Astrocyte of the hippocampus (primary cell): ENCODE data around the gene PLXDC2.
A peak's percentile ranks its signal among the peaks of the same experiment; 100 is the strongest.

Source experiments
- DNase-seq: peaks from one replicate; pipeline ENCODE4 v3.0.0; 2011; ENCODE audit warnings: low read depth, low spot score

PLXDC2 gene

DNA sequence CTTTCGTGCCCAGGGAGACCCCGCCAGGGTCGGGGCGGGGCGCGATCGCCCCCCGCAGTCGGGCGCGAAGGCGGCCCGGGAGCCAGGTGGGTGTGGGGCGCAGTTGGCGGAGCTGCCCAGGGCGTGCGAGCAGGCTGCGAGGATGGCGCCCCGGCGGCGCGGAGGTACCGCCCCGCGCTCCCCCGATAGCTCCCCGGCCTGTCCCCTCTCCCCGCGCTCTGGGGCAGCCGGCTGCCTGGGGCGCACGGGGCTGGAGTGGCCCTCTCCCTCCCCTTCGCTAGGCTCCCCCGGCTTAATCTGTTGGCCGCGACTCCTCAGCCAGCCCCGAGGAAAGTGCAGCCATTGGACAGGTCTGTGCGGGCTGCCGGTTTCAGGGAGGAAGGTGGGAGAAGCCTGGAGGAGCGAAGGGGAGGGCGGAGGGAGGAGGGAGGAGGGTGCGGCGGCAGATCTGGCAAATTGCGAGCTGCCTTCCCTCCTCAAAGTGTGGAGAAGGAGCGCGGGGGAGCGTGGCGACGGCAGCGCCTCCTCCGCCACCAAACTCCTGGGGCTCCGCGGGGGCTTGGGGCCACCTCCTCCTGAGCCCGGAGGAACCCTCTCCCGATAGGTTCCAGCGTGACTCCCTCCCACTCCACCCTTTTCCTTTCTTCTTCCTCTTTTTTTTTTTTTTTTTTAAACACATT is 361 bp upstream of the PLXDC2 start:
- peak; percentile 89 for DNase-seq

DNA sequence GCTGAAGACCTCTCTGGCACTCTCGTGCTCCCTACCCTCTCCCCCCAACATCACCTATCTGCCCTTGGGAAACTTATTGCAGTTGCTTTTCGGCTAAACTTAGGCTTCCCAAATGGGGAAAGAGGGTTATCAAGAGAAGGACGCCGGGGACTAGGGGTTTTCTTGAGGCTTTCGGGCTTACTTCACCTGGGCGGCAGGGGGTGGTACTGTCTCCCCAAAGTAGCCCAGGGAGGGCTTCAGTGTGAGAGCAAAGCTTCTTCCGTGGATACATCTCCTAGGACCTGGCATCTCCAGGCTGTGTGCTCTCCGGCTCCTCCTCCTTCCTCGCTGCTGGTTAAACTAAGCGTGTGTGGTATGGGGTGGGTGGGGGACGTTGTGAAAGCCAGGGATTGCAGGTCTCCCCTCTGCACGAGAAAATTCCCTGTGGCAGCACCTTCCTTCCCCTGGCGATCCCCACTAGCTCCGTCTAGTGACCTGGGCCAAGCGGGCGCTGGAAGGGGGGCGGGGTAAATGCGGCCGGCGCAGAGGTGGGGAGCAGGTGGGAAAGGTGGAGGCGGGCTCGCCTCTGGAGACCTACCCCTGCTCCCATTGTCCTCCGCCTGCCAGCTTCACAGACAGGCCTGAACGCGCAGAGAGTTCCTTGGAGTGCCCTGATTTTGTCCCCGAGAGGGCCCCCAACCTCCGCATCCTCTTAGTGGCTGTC is 1.1 kb downstream of the PLXDC2 start:
- peak; percentile 45 for DNase-seq

DNA sequence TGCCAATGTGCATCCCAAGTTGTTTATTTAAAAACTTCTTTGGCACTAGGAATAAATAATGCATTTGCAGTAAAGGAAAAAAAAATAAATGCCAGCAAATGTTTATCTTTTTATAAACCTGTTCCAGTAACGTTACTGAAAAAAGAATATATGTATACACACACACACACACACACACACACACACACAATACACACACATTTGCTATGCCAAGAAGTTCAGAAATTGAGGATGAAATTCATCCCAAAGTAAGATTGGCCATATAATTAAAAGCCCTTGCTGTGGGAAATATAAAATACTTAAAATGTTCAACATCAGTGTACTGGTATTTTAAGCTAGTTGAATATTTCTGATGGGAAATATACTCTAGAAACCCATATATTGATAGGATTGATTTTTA is 2.6 kb downstream of the PLXDC2 start:
- DNase-seq = no peak

DNA sequence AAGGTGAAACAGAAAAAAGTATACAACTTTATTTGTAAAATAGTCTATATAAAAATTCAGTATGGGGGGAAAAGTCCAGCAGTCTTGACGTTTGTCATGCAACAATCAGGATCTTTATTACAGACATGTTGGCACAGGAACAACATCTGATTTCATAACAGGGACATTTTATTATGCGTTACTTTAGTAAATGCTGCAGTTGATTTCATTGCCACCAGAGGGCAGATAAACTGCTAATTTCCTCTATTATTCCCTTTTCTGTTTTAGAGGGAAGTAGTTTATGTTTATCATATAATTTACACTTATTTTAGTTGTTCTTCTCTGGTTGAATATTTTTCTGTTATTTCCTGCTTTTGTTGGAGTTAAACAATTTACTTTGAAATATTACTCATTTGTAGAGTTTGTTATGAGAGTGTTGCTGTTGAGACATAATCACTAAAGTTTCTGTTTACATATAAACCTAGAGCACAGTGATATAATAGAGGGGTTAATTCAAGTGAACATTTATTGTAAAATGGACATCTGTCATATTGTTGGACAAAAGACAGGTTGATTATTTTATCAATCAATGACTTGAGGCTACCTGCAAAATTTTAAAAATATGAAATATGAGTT is 3.3 kb downstream of the PLXDC2 start:
- DNase-seq = peak; percentile 66

- no peak for DNase-seq
Observed at GRCh38 chr10:19824381-19825342, 8.4 kb downstream of the PLXDC2 start.

GRCh38 chr10:19825700-19826099 is 9.5 kb downstream of the PLXDC2 start:
- DNase-seq = no peak

DNA sequence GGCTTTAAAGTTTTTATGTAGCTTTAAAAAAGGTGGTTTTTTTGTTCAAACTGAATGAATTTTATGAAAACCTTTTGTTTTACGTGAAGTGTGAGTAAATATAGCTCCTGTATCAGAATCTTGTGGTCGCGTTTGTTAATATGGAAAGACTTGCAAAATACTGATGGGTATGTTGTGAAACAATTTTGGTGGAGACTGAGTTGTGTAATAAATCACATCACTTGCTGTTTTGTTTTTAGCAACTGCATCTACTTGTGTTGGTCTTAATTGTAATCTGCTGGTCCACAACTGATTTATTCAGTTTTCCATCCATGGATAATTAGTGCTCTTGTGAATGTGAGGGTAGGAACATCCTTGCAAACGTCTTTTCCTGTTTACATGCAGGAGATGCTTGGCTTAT is 10.5 kb downstream of the PLXDC2 start:
- DNase-seq = no peak

DNA sequence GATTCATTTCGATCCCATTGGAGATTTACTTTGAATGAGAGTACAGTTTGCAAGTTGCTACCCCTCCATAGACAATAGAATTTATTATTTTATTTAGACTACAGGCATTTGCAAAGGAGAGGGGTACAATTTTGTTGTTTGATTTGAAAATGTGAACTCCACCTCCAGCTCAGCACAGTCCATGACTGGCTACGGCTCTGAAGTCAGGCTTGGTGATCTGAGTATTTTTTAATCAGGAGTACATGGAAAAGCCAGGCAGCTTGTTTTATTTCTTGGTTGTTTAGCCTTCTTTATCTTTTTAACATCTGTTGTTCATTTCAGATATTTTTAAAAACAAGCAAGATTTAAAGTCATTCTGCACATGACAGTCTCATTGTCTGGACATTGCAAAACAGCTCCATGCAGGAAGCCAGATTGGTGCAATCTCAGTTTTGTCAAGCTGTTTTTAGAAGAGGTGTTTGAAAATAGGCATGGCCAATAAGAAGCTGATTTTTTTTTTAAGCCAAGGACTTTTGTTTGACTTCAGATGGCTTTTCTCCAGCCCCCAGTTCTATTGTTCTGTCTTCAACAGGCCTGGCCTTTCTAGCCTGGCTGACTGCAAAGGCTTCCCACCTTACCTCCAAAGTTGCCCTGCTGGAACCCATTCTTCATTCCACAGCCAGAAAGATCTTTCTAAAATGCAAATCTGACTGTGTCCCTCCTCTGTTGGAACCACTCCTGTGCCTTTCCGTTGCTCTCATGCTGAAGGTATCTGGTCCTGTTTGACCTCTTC is 12.2 kb downstream of the PLXDC2 start:
- no peak for DNase-seq

- no peak for DNase-seq
Observed at GRCh38 chr10:19832699-19833098, 16.5 kb downstream of the PLXDC2 start.

DNA sequence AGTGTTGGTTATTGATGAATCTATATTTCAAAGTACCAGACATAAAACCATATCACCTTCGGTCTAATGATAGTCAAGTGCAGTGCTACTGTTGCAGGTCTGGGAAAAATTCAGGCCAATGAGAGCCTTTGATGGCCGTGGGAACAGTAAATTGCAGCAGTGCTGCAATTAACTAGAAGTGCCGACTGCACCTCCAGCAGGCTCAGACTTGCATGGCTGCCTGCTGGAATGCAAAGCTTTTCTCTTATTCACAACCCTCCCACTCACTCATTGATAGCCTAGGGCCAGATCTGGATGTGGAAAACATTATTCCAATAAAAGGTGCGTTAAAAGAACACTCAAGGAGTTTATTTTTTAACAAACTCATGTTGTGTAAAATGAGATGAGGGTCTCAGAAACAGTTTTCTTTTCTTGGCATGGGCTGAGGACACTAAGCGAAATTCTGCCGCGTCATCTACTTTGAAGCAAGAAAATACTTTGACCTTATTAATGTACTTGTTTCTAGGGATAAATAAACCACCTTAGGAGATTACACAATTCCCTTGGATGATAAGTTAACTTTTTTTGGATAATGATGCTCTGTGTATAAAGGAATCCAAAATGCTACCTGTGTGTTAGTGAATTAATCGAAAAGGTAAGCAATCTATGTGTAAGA is 17.1 kb downstream of the PLXDC2 start:
- no peak for DNase-seq

GRCh38 chr10:19835952-19836351 is 19.7 kb downstream of the PLXDC2 start:
- no peak for DNase-seq

DNA sequence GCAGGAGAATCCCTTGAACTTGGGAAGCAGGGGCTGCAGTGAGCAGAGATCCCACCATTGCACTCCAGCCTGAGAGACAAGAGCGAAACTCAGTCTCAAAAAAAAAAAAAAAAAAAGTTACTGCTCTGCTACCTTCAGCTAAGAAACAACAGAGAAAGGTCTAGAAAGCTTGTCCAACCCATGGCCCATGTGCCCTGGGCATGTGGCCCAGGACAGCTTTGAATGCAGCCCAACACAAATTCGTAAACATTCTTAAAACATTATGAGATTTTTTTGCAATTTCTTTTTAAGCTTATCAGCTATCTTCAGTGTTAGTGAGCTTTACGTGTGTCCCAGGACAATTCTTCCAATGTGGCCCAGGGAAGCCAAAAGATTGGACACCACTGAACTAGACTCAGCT is 22.9 kb downstream of the PLXDC2 start:
- DNase-seq = no peak

DNA sequence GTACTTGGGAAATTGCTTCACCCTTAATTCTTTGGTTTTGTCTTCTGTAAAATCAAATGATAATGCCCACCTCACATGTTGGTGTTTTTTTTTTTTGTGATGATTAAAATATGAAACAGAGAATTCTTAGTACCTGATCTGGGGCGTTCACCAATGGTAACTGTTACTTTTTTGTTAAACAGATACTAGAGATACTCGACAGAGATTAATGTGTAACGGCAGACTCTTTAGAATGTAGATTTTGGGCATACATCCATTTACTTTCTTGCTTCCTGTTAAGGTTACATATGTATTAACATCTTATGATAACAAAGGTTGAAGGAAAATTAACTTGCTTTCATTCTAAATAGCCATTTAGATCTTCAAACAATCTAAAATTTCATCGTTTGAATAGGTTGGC is 23.3 kb downstream of the PLXDC2 start:
- no peak for DNase-seq

- DNase-seq = no peak
Observed at GRCh38 chr10:19840776-19841175, 24.5 kb downstream of the PLXDC2 start.

GRCh38 chr10:19843487-19843886 is 27.3 kb downstream of the PLXDC2 start:
- peak; percentile 63 for DNase-seq

DNA sequence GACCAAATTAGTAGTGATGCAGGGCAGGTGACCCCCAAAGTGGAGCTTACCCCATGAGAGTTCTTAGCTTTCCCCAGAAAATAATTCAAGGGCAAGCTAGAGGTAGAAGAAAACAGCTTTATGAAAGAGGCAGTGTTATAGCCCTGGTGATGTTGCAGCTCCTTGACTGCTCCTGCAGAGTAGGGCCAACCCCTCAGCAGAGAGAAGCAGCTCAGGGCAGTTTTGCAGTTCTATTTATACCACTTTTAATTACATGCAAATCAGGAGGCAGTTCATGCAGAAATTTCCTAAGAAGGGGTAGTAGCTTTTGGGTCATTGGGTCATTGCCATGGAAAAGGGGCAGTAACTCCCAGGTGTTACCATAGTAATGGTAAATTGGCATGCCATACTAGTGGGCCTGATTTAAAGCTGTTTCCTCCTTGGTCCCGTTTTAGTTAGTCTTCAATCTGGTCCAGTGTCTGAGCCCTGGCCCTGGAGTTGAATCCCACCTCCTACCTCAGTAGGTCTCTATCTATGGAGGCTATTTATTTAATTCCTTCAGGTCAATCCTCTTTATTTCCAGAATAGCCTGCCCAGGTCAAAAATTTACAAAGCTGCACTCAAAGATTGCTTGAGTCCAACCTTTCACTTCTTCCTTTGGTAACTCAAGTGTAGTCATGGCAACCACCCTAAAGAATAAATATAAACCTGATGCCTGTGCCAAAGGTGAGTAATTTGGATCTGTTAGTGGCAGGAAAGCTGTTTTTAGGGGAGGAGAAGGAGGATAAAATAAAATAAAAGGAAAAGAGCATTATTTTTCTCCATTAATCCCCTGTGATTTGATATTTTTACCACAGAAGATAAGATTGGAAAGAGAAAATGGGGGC is 29.5 kb downstream of the PLXDC2 start:
- no peak for DNase-seq

GRCh38 chr10:19847321-19847720 is 31.1 kb downstream of the PLXDC2 start:
- DNase-seq = peak; percentile 59

GRCh38 chr10:19848226-19848985 is 32.2 kb downstream of the PLXDC2 start:
- peak; percentile 47 for DNase-seq

DNA sequence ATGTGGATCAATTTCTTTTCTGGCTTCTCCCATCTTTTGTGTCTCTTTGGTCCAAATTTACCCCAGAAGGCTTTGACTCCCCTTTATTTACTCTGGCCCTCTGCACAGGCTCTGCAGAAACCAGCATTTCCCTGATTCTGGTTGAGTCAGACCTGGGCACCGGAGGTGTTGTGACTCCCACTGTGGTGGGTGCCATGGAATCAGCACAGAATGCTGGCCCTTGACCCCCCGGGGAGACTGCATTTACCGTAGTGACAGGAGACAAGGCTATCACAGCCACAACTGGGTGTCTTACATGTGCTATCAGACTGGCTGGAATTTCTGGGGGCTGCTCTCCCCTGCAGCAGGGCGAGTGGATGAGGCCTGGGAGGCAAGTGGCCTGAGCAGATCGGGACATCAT is 37.6 kb downstream of the PLXDC2 start:
- DNase-seq = no peak
